ENCODE results near the gene MYO15B. TPM values are rescaled to one million over a fixed set of nuclear protein-coding genes. Genes with fewer than 3 reads are reported as not detected.

The MYO15B gene
- total and polyA plus RNA-seq, 2 of the 13 experiments (the other 11 are each of a cell fraction or from before 2014, with no cell fraction given), result 2.8 to 8.1 TPM

GRCh38 chr17:75666959-75667790 lies 79.6 kb downstream of the MYO15B start, which contains the start of the genes RECQL5 and SAP30BP (continued):
- 0 out of 2 replicates have a peak, but pooled peaks have one; percentile 32 for TF ChIP-seq ZNF263 (CRISPR knock-in tag; IDR thresholded peaks at IDR 0.05)
- TF ChIP-seq ZNF576 (CRISPR knock-in tag; IDR thresholded peaks at IDR 0.05), result no peak
- no peak for TF ChIP-seq SP140L (CRISPR knock-in tag; IDR thresholded peaks at IDR 0.05; ENCODE audit: borderline replicate concordance)
- TF ChIP-seq ZNF33A (CRISPR knock-in tag; IDR thresholded peaks at IDR 0.05; ENCODE audit: borderline replicate concordance), result no peak
- TF ChIP-seq ZNF142 (CRISPR knock-in tag; IDR thresholded peaks at IDR 0.05), result no peak
- TF ChIP-seq ZNF687 (CRISPR knock-in tag; IDR thresholded peaks at IDR 0.05), result peak; percentile 77
- TF ChIP-seq CHD2 (IDR thresholded peaks at IDR 0.05; ENCODE audit: low read depth, low read length), result 0 out of 2 replicates have a peak, but pooled peaks have one; percentile 9
- no peak for TF ChIP-seq FLYWCH1 (CRISPR knock-in tag; IDR thresholded peaks at IDR 0.05)
- TF ChIP-seq AKNA (CRISPR knock-in tag; IDR thresholded peaks at IDR 0.05; ENCODE audit: borderline replicate concordance), result no peak
- TF ChIP-seq ZNF782 (CRISPR knock-in tag; IDR thresholded peaks at IDR 0.05; ENCODE audit: borderline replicate concordance), result no peak
- TF ChIP-seq ZNF10 (CRISPR knock-in tag; IDR thresholded peaks at IDR 0.05; ENCODE audit: borderline replicate concordance, low read depth), result no peak

Measured in HepG2 (cell line).